Measurements from ENCODE around the gene FNBP1. TPM values are rescaled to one million over a fixed set of nuclear protein-coding genes. Genes with fewer than 3 reads are reported as not detected.

The FNBP1 gene
- total RNA-seq, 1 experiment from 2014 or later = 36.5 TPM

GRCh38 chr9:129945314-129945713, 97.7 kb downstream of the FNBP1 start:
- no CpG with 5 or more reads among the region's 3 CpGs for WGBS (ENCODE audit: extremely low coverage, insufficient read length, low lambda C conversion rate)
- no peaks in the 10 kb centered on the region for H3K79me1 ChIP-seq (ENCODE audit: insufficient read depth, low read depth, low read length, poor library complexity, severe bottlenecking)
- no peak overlapping the region for H2AK5ac ChIP-seq (ENCODE audit: insufficient read length, low read length)
- H3K9ac ChIP-seq (ENCODE audit: extremely low read depth, insufficient read length, low read length) = no peak overlapping the region
- no peak overlapping the region for H4K91ac ChIP-seq (ENCODE audit: insufficient read length, low read depth, low read length)
- Mint-ChIP-seq H3K9me3 (peaks cover 13 to 18% of the 10 kb centered on the region in 2 experiments), H3K4me3 (no peak overlapping the region), H3K36me3 (ENCODE audit: insufficient read depth in 1 of 3, low read depth in 3 of 3) (peaks cover 15 to 23% (median 21%) of the 10 kb centered on the region in 3 experiments), H3K27ac (no peak overlapping the region), H3K27me3 (ENCODE audit: low read depth) (no peaks in the 10 kb centered on the region), H3K4me1 (peaks cover 0 to under 1% of the 10 kb centered on the region in 2 experiments; a peak in 1 of 4 replicates)
- H2BK12ac ChIP-seq (ENCODE audit: insufficient read length, low read depth, low read length) = no peak overlapping the region
- H4K8ac ChIP-seq (replicated peaks; ENCODE audit: insufficient read length, low read depth, low read length) = no peak overlapping the region
- no peak overlapping the region for H2AFZ ChIP-seq (ENCODE audit: low read length)
- no peak overlapping the region for H3T11ph ChIP-seq (ENCODE audit: low read length)
- no peak overlapping the region for H3K14ac ChIP-seq (ENCODE audit: insufficient read depth, low read length)
- H3K27ac ChIP-seq (ENCODE audit: insufficient read length, low read depth, low read length) = no peak overlapping the region
- H3K4me2 ChIP-seq (ENCODE audit: insufficient read depth, insufficient read length, low read length) = no peak overlapping the region
- H3K79me2 ChIP-seq (ENCODE audit: insufficient read depth, low read length) = no peaks in the 10 kb centered on the region
- no peak overlapping the region for H2BK120ac ChIP-seq (ENCODE audit: low read depth, low read length, poor library complexity, severe bottlenecking)
- peaks cover 5% of the 10 kb centered on the region for H3K9me3 ChIP-seq (ENCODE audit: control insufficient read depth, low read depth, low read length)
- no peaks in the 10 kb centered on the region for H3K27me3 ChIP-seq (ENCODE audit: insufficient read depth, low read length)
- no peaks in the 10 kb centered on the region for H3K4me1 ChIP-seq (ENCODE audit: insufficient read depth, low read length)
- no peaks in the 10 kb centered on the region for H3K23me2 ChIP-seq (ENCODE audit: insufficient read length, low read depth, low read length, poor library complexity, severe bottlenecking)
- H3K18ac ChIP-seq (ENCODE audit: insufficient read length, low read depth, low read length) = no peak overlapping the region
- no peak overlapping the region for H3K56ac ChIP-seq (ENCODE audit: insufficient read length, low read depth, low read length)
- H3K4ac ChIP-seq (ENCODE audit: low read depth, low read length) = no peak overlapping the region
- H2BK20ac ChIP-seq (ENCODE audit: low read depth, low read length, poor library complexity, severe bottlenecking) = no peak overlapping the region
- H3K23ac ChIP-seq (ENCODE audit: insufficient read length, low read depth, low read length) = no peak overlapping the region
- H4K20me1 ChIP-seq (ENCODE audit: control insufficient read depth, insufficient read depth, insufficient read length) = no peaks in the 10 kb centered on the region
- H2BK5ac ChIP-seq (ENCODE audit: insufficient read length, low read length) = no peak overlapping the region
- no peak overlapping the region for H2BK15ac ChIP-seq (ENCODE audit: low read depth, low read length)
- H4K5ac ChIP-seq (ENCODE audit: insufficient read length, low read depth, low read length) = no peak overlapping the region
- TF ChIP-seq CTCF (conservative IDR thresholded peaks at IDR 0.05) = no peak
- DNase-seq = no peak
